Prostate gland (tissue), 2 donors: ENCODE results near the gene SPARCL1.

Source experiments
- POLR2A ChIP-seq: fragments of 450-650 bp; IDR thresholded peaks from one replicate; pipeline ENCODE4 v1.6.1; 2016; ENCODE audit warnings: antibody characterized with exemption, mild to moderate bottlenecking
- TF ChIP-seq, protein P1 (sequence below), 4 experiments: fragments of 200-600 bp in 2 of 4; fragments of 450-650 bp in 2 of 4; sonication (generic) in 2 of 4; IDR thresholded peaks; 1 replicate in 3 of 4; 2 replicates in 1 of 4; pipeline ENCODE4 v1.5.1; 2016 to 2019; ENCODE audit warnings: antibody characterized with exemption in 4 of 4, mild to moderate bottlenecking in 2 of 4, moderate library complexity in 2 of 4

DNA sequence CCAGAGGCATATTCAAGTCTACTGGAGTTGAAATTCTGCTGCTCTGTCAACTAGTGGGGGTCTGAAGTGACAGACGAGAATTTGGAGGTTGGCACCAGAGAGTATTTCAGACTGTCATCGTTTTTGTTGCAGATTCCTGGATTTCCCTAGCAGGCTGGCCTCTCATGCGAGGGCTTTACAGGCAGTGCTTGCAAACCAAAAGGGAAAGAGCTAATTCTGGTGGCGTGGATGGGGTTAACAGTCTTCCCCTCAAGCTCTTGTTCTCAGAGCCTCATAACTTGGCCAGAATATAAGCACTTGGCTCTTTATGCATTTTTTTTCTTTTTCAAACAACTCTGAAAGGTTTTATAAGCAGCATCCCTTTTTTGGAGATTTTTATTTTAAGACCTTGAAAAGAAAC lies at the start of gene SPARCL1:
- TF ChIP-seq, protein P1, sequence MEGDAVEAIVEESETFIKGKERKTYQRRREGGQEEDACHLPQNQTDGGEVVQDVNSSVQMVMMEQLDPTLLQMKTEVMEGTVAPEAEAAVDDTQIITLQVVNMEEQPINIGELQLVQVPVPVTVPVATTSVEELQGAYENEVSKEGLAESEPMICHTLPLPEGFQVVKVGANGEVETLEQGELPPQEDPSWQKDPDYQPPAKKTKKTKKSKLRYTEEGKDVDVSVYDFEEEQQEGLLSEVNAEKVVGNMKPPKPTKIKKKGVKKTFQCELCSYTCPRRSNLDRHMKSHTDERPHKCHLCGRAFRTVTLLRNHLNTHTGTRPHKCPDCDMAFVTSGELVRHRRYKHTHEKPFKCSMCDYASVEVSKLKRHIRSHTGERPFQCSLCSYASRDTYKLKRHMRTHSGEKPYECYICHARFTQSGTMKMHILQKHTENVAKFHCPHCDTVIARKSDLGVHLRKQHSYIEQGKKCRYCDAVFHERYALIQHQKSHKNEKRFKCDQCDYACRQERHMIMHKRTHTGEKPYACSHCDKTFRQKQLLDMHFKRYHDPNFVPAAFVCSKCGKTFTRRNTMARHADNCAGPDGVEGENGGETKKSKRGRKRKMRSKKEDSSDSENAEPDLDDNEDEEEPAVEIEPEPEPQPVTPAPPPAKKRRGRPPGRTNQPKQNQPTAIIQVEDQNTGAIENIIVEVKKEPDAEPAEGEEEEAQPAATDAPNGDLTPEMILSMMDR (IDR thresholded peaks at IDR 0.05): no peak
- TF ChIP-seq POLR2A: no peak
